OCI-LY1 (cell line): ENCODE data around the gene ABHD4.

Experiments
- CTCF ChIP-seq: fragments of 200-600 bp; sonication (generic), shearing (Covaris generic); IDR thresholded peaks from 2 replicates; pipeline ENCODE4 v1.5.1; 2017; ENCODE audit warnings: mild to moderate bottlenecking, antibody characterized with exemption, low read length, moderate library complexity, mixed read lengths
- EZH2 ChIP-seq: fragments of 200-600 bp; sonication (generic), shearing (Covaris generic); IDR thresholded peaks from 2 replicates; pipeline ENCODE4 v1.8.0; 2017; ENCODE audit warnings: borderline replicate concordance, mixed run types, mild to moderate bottlenecking, antibody characterized with exemption, low read length, moderate library complexity, mixed read lengths

GRCh38 chr14:22614240-22614799 is 16.2 kb downstream of the ABHD4 start:
- TF ChIP-seq CTCF (no peak), EZH2 (no peak)
